A673 (cell line): Measurements from ENCODE around the gene NEAT1.

Experiments used
- EZH2 ChIP-seq: fragments of 200-600 bp; sonication (generic); IDR thresholded peaks from 2 replicates; pipeline ENCODE4 v1.6.1; 2017; ENCODE audit warnings: borderline replicate concordance, low read depth, mild to moderate bottlenecking, mixed read lengths, antibody characterized with exemption, low read length; ENCODE audit not compliant: poor library complexity, severe bottlenecking
- TF ChIP-seq, protein P1 (sequence below): fragments of 300-800, 200-600 bp; sonication (generic); conservative IDR thresholded peaks from 2 replicates; pipeline ENCODE4 v1.5.1; 2017; ENCODE audit warnings: low read depth, mild to moderate bottlenecking, antibody characterized with exemption, low read length, moderate library complexity, mixed read lengths

DNA sequence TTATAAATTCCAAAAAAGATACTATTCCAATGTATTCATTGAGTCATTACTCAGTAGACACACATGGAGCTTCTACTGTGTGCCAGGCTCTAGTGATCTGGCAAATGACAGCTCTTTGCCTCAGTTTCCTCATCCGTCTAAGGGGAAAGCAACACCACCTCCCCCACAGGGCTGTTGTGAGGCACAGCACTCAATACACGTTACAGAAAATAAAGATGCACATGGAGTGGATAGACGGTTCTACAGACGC lies 69.7 kb downstream of the NEAT1 start:
- TF ChIP-seq, protein P1, sequence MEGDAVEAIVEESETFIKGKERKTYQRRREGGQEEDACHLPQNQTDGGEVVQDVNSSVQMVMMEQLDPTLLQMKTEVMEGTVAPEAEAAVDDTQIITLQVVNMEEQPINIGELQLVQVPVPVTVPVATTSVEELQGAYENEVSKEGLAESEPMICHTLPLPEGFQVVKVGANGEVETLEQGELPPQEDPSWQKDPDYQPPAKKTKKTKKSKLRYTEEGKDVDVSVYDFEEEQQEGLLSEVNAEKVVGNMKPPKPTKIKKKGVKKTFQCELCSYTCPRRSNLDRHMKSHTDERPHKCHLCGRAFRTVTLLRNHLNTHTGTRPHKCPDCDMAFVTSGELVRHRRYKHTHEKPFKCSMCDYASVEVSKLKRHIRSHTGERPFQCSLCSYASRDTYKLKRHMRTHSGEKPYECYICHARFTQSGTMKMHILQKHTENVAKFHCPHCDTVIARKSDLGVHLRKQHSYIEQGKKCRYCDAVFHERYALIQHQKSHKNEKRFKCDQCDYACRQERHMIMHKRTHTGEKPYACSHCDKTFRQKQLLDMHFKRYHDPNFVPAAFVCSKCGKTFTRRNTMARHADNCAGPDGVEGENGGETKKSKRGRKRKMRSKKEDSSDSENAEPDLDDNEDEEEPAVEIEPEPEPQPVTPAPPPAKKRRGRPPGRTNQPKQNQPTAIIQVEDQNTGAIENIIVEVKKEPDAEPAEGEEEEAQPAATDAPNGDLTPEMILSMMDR = no peak
- TF ChIP-seq EZH2 = no peak
